ENCODE data around the gene TARS3. TPM values are rescaled to one million over a fixed set of nuclear protein-coding genes. Genes with fewer than 3 reads are reported as not detected.
A peak's percentile ranks its signal among the peaks of the same experiment; 100 is the strongest.
"Not testable (repeated sequence)": the region's sequence is repeated elsewhere in the genome, so short reads cannot be mapped to it uniquely, and the experiment has no call there.

TARS3 gene
- total and polyA plus RNA-seq, 2 donors (not counting 3 experiments of a cell fraction or from before 2014, with no cell fraction given) = 0.91 to 8.2 TPM

DNA sequence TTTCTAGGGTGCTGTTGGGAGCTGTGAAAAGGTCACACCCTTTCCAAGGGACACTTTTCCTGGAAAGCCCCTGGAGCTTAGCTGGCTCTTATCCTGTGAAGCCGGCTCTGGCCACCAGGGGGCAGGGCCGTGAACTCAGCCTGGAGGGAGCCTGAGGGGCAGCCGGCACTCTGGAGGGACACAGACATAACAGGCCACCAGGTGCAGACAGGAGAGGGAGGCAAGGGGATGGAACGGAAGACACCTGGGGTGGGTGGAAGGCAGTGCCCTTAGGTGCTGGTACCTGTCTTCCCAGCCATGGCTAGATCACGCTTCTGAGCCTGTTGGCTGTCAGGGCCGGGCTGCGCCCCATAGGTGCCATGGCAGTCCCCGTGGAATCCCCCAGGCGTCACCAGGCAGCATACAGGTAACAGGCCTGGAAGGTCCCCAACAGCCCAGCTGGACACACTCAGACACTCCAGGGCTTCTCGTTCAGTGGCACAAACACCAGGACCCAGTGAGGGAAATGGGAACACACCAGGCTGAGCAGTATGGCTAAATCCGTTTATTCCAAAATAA is 42.9 kb upstream of the TARS3 start:
- CTCF ChIA-PET = not testable (repeated sequence)

DNA sequence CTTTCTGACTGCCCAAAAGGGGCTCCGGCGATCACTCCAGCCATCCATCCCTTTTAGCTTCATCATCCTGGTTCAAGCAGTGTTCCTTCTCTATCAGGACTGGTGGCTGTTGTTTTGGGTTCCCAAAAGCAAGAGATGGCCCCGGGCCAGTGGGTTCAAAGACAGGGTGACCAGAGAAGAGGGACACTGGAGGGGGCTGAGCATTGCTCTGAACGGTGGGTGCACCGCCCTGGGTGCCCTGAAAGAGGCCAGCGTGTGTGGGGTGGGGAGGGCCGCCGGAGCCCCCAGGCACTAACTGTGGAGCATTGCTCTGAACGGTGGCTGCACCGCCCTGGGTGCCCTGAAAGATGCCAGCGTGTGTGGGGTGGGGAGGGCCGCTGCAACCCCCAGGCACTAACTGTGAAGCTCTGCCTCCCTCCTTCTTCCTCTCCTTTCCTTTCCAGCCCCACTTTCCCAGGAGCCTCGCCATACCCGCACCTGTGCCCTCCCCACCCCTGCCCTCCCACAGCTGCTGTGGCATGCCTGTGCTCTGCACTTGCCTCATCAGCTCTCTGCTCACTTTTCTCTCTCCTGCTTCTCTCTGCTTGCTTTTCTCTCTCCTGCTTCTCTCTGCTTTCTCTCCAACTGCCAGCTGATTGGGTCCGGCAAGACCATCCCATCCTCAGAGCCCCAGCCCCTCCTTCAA is 41.6 kb upstream of the TARS3 start:
- CTCF ChIA-PET = interaction anchor here (1.1 to 1.2 kb wide), 2 partner anchors 1968 to 1971 kb away, joined by 3 to 21 read pairs; no protein-coding TSS in a partner anchor
- DNase-seq (ENCODE audit: low read depth, low spot score) (no peak), FAIRE-seq (no peak)

More for the DNA sequence above, 42.9 kb upstream of the TARS3 start:
- BruUV-seq (replicated peaks); H3K79me2 ChIP-seq (ENCODE audit: control insufficient read depth, insufficient read depth, low read length); H3K27ac ChIP-seq (ENCODE audit: insufficient read depth, low read depth, low read length); H3K36me3 ChIP-seq (ENCODE audit: control insufficient read depth in 2 of 2, extremely low read depth in 1 of 2, insufficient read depth in 2 of 2, low read length in 2 of 2); H3K4me2 ChIP-seq (ENCODE audit: insufficient read depth, low read length); dilution Hi-C loops (cut with MboI; ENCODE audit: extremely low pct_ligation_motif_present, low sequenced_read_pairs); H2AFZ ChIP-seq (ENCODE audit: low read depth, low read length); H3K4me1 ChIP-seq (ENCODE audit: control insufficient read depth, extremely low read depth, insufficient read depth, low read length); DNase-seq (ENCODE audit: low read depth, low spot score); H3K27me3 ChIP-seq (ENCODE audit: control insufficient read depth in 2 of 2, insufficient read depth in 2 of 2, low read length in 2 of 2); H3K9me3 ChIP-seq (replicated peaks; ENCODE audit: control insufficient read depth, insufficient read depth, low read length); H3K9ac ChIP-seq (replicated peaks; ENCODE audit: extremely low read depth, insufficient read depth, low read length); intact Hi-C loops (cut with micrococcal nuclease); H3K4me3 ChIP-seq (replicated peaks in 1 of 3; ENCODE audit: insufficient read depth in 1 of 3, low read depth in 1 of 3, low read length in 3 of 3); H4K20me1 ChIP-seq (replicated peaks; ENCODE audit: control insufficient read depth, extremely low read depth, insufficient read depth, low read length); POLR2A ChIA-PET; H3K9me1 ChIP-seq (replicated peaks; ENCODE audit: control insufficient read depth, extremely low read depth, insufficient read depth, low read length): not testable (repeated sequence)
- FAIRE-seq = peak; percentile 87

GRCh38 chr15:101765340-101765671 is 41.0 kb upstream of the TARS3 start:
- H3K4me2 ChIP-seq (ENCODE audit: insufficient read depth, low read length); H2AFZ ChIP-seq (ENCODE audit: low read depth, low read length); H3K36me3 ChIP-seq (ENCODE audit: control insufficient read depth in 2 of 2, extremely low read depth in 1 of 2, insufficient read depth in 2 of 2, low read length in 2 of 2); H4K20me1 ChIP-seq (replicated peaks; ENCODE audit: control insufficient read depth, extremely low read depth, insufficient read depth, low read length); FAIRE-seq; POLR2A ChIA-PET; H3K27ac ChIP-seq (ENCODE audit: insufficient read depth, low read depth, low read length); H3K4me3 ChIP-seq (replicated peaks in 1 of 3; ENCODE audit: insufficient read depth in 1 of 3, low read depth in 1 of 3, low read length in 3 of 3); H3K9me1 ChIP-seq (replicated peaks; ENCODE audit: control insufficient read depth, extremely low read depth, insufficient read depth, low read length); CTCF ChIA-PET; H3K9me3 ChIP-seq (replicated peaks; ENCODE audit: control insufficient read depth, insufficient read depth, low read length); H3K4me1 ChIP-seq (ENCODE audit: control insufficient read depth, extremely low read depth, insufficient read depth, low read length); BruUV-seq (replicated peaks); DNase-seq (ENCODE audit: low read depth, low spot score); H3K27me3 ChIP-seq (ENCODE audit: control insufficient read depth in 2 of 2, insufficient read depth in 2 of 2, low read length in 2 of 2); dilution Hi-C loops (cut with MboI; ENCODE audit: extremely low pct_ligation_motif_present, low sequenced_read_pairs); intact Hi-C loops (cut with micrococcal nuclease); H3K79me2 ChIP-seq (ENCODE audit: control insufficient read depth, insufficient read depth, low read length); H3K9ac ChIP-seq (replicated peaks; ENCODE audit: extremely low read depth, insufficient read depth, low read length): not testable (repeated sequence)

More for the DNA sequence above, 41.6 kb upstream of the TARS3 start:
- Histone ChIP-seq H3K9me1 (replicated peaks; ENCODE audit: control insufficient read depth, extremely low read depth, insufficient read depth, low read length) (no peaks in the 10 kb centered on the region), H2AFZ (ENCODE audit: low read depth, low read length) (no peak overlapping the region), H3K27me3 (ENCODE audit: control insufficient read depth in 2 of 2, insufficient read depth in 2 of 2, low read length in 2 of 2) (no peaks in the 10 kb centered on the region), H3K4me2 (ENCODE audit: insufficient read depth, low read length) (no peak overlapping the region), H4K20me1 (replicated peaks; ENCODE audit: control insufficient read depth, extremely low read depth, insufficient read depth, low read length) (no peaks in the 10 kb centered on the region), H3K36me3 (ENCODE audit: control insufficient read depth in 2 of 2, extremely low read depth in 1 of 2, insufficient read depth in 2 of 2, low read length in 2 of 2) (no peaks in the 10 kb centered on the region), H3K9ac (replicated peaks; ENCODE audit: extremely low read depth, insufficient read depth, low read length) (no peak overlapping the region), H3K9me3 (replicated peaks; ENCODE audit: control insufficient read depth, insufficient read depth, low read length) (no peaks in the 10 kb centered on the region), H3K79me2 (ENCODE audit: control insufficient read depth, insufficient read depth, low read length) (no peaks in the 10 kb centered on the region), H3K4me3 (replicated peaks in 1 of 3; ENCODE audit: insufficient read depth in 1 of 3, low read depth in 1 of 3, low read length in 3 of 3) (no peak overlapping the region), H3K27ac (ENCODE audit: insufficient read depth, low read depth, low read length) (no peak overlapping the region), H3K4me1 (ENCODE audit: control insufficient read depth, extremely low read depth, insufficient read depth, low read length) (no peaks in the 10 kb centered on the region)
- POLR2A ChIA-PET = no interaction called here
- TF ChIP-seq EZH2 (IDR thresholded peaks at IDR 0.05; ENCODE audit: borderline replicate concordance, low read depth, low read length, severe bottlenecking) (no peak), FOS (IDR thresholded peaks at IDR 0.05; ENCODE audit: borderline replicate concordance, insufficient read depth, low read length) (no peak), JUN (IDR thresholded peaks at IDR 0.05; ENCODE audit: borderline replicate concordance, insufficient read depth, insufficient read length, low read depth) (no peak), POLR2A (IDR thresholded peaks at IDR 0.05; ENCODE audit: low read depth, low read length) (no peak), POLR2AphosphoS5 (IDR thresholded peaks at IDR 0.05; ENCODE audit: insufficient read depth, low read depth, low read length) (no peak), MYC (IDR thresholded peaks at IDR 0.05; ENCODE audit: low read depth, low read length) (no peak), GATA2 (IDR thresholded peaks at IDR 0.05; ENCODE audit: insufficient read depth, insufficient read length, low read depth, low read length) (no peak)
- TF ChIP-seq, protein P1, sequence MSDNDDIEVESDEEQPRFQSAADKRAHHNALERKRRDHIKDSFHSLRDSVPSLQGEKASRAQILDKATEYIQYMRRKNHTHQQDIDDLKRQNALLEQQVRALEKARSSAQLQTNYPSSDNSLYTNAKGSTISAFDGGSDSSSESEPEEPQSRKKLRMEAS (IDR thresholded peaks at IDR 0.05; ENCODE audit: insufficient read depth, insufficient read length) = no peak
- TF ChIP-seq, protein P2, sequence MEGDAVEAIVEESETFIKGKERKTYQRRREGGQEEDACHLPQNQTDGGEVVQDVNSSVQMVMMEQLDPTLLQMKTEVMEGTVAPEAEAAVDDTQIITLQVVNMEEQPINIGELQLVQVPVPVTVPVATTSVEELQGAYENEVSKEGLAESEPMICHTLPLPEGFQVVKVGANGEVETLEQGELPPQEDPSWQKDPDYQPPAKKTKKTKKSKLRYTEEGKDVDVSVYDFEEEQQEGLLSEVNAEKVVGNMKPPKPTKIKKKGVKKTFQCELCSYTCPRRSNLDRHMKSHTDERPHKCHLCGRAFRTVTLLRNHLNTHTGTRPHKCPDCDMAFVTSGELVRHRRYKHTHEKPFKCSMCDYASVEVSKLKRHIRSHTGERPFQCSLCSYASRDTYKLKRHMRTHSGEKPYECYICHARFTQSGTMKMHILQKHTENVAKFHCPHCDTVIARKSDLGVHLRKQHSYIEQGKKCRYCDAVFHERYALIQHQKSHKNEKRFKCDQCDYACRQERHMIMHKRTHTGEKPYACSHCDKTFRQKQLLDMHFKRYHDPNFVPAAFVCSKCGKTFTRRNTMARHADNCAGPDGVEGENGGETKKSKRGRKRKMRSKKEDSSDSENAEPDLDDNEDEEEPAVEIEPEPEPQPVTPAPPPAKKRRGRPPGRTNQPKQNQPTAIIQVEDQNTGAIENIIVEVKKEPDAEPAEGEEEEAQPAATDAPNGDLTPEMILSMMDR (IDR thresholded peaks at IDR 0.05; ENCODE audit: extremely low read depth in 1 of 2, insufficient read depth in 1 of 2, low read depth in 1 of 2, low read length in 2 of 2) = no peak
- dilution Hi-C loops (cut with MboI; ENCODE audit: extremely low pct_ligation_motif_present, low sequenced_read_pairs) (no loop called here), intact Hi-C loops (cut with micrococcal nuclease) (no loop called here)
- BruUV-seq (replicated peaks) = no TSS peak
